HG03095 (cell line): ENCODE measurements around the gene SEPTIN1.
"Not testable (repeated sequence)": the region's sequence is repeated elsewhere in the genome, so short reads cannot be mapped to it uniquely, and the experiment has no call there.

ENCODE experiments used
- ATAC-seq: cut with Tn5 transposase; IDR thresholded peaks from one replicate; pipeline ENCODE4 v1.9.1; 2021; ENCODE audit warnings: moderate library complexity; ENCODE audit not compliant: unreplicated experiment

Gene SEPTIN1

GRCh38 chr16:30401768-30402425 lies 19.5 kb upstream of the SEPTIN1 start:
- ATAC-seq = no peak

- no peak for ATAC-seq
These were observed 17.2 kb upstream of the SEPTIN1 start for GRCh38 chr16:30399435-30400186.

- no peak for ATAC-seq
These were observed 16.5 kb upstream of the SEPTIN1 start for GRCh38 chr16:30398661-30399434.

GRCh38 chr16:30397776-30398660 lies 15.7 kb upstream of the SEPTIN1 start:
- no peak for ATAC-seq

- no peak for ATAC-seq
These were observed 14.7 kb upstream of the SEPTIN1 start for GRCh38 chr16:30397056-30397455.

- ATAC-seq = not testable (repeated sequence)
These were observed 14.3 kb upstream of the SEPTIN1 start for GRCh38 chr16:30396627-30397026.

GRCh38 chr16:30395992-30396585 lies 13.7 kb upstream of the SEPTIN1 start:
- no peak for ATAC-seq

GRCh38 chr16:30395155-30395991 lies 13.0 kb upstream of the SEPTIN1 start, which contains the start of gene ZNF48:
ZNF48 (plus strand) TSS chr16:30395420; CDS start chr16:30395795, 375 bp downstream.
- peak; percentile 40 for ATAC-seq

GRCh38 chr16:30394592-30395154 lies 12.3 kb upstream of the SEPTIN1 start:
- ATAC-seq = no peak

GRCh38 chr16:30383521-30383920 lies 1.2 kb upstream of the SEPTIN1 start:
- ATAC-seq = no peak

- no peak for ATAC-seq
These were observed 895 bp downstream of the SEPTIN1 start for GRCh38 chr16:30381291-30382041.

GRCh38 chr16:30380803-30381208 lies 1.6 kb downstream of the SEPTIN1 start:
- no peak for ATAC-seq

- no peak for ATAC-seq
These were observed 2.1 kb downstream of the SEPTIN1 start for GRCh38 chr16:30380072-30380802.

GRCh38 chr16:30379158-30379783 lies 3.1 kb downstream of the SEPTIN1 start:
- no peak for ATAC-seq

- ATAC-seq = peak; percentile 80
These were observed 3.9 kb downstream of the SEPTIN1 start for GRCh38 chr16:30378236-30379157.

GRCh38 chr16:30377812-30378235 lies 4.5 kb downstream of the SEPTIN1 start:
- ATAC-seq = no peak
